Progenitor cell of endocrine pancreas (in vitro differentiated cells): ENCODE measurements around the gene GPR4. TPM values are rescaled to one million over a fixed set of nuclear protein-coding genes. Genes with fewer than 3 reads are reported as not detected.

ENCODE experiments used
- DNase-seq: peaks from one replicate; pipeline ENCODE4 v3.0.0; 2021; ENCODE audit warnings: low spot score; ENCODE audit not compliant: unreplicated experiment
- H3K27ac Mint-ChIP-seq: 2 replicates; pipeline ENCODE4 v1.8.0; 2021; ENCODE audit warnings: mild to moderate bottlenecking, moderate library complexity, mixed read lengths
- H3K27me3 Mint-ChIP-seq: 2 replicates; pipeline ENCODE4 v1.8.0; 2021; ENCODE audit warnings: mixed read lengths
- H3K36me3 Mint-ChIP-seq: 2 replicates; pipeline ENCODE4 v1.8.0; 2022; ENCODE audit warnings: mixed read lengths; ENCODE audit not compliant: insufficient read depth
- H3K4me1 Mint-ChIP-seq: 2 replicates; pipeline ENCODE4 v1.8.0; 2021; ENCODE audit warnings: low read depth, mixed read lengths
- H3K4me3 Mint-ChIP-seq: 2 replicates; pipeline ENCODE4 v1.8.0; 2021; ENCODE audit warnings: low read depth, mild to moderate bottlenecking, moderate library complexity, mixed read lengths
- H3K9me3 Mint-ChIP-seq: 2 replicates; pipeline ENCODE4 v1.8.0; 2021; ENCODE audit warnings: low read depth, mixed read lengths
- total RNA-seq: library from RNA; stranded (reverse); gene quantifications from 2 replicates; pipeline ENCODE4 v1.2.1, GENCODE V29; 2021
- TF ChIP-seq, protein P1 (sequence below): fragments of 200-600 bp; sonication (generic); IDR thresholded peaks from one replicate; pipeline ENCODE4 v1.5.0; 2021; ENCODE audit warnings: antibody characterized with exemption, mild to moderate bottlenecking; ENCODE audit not compliant: unreplicated experiment

The GPR4 gene
- total RNA-seq, 1 donor from 2014 or later, result not detected

DNA sequence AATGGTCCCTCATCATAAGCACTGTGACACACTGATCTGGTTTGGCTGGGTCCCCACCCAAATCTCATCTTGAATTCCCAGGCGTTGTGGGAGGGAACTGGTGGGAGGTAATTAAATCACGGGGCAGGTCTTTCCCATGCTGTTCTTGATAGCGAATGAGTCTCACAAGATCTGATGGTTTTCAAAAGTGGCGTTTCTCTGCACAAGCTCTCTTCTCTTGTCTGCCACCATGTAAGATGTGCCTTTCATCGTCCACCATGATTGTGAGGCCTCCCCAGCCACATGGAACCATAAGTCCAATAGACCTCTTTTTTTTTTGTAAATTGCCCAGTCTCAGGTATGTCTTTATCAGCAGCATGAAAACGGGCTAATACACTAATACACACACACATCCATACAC is 6.9 kb upstream of the GPR4 start:
- H3K9me3 Mint-ChIP-seq, result peaks cover 4% of the 10 kb centered on the region

GRCh38 chr19:45607071-45608029 is 5.3 kb upstream of the GPR4 start:
- TF ChIP-seq, protein P1, sequence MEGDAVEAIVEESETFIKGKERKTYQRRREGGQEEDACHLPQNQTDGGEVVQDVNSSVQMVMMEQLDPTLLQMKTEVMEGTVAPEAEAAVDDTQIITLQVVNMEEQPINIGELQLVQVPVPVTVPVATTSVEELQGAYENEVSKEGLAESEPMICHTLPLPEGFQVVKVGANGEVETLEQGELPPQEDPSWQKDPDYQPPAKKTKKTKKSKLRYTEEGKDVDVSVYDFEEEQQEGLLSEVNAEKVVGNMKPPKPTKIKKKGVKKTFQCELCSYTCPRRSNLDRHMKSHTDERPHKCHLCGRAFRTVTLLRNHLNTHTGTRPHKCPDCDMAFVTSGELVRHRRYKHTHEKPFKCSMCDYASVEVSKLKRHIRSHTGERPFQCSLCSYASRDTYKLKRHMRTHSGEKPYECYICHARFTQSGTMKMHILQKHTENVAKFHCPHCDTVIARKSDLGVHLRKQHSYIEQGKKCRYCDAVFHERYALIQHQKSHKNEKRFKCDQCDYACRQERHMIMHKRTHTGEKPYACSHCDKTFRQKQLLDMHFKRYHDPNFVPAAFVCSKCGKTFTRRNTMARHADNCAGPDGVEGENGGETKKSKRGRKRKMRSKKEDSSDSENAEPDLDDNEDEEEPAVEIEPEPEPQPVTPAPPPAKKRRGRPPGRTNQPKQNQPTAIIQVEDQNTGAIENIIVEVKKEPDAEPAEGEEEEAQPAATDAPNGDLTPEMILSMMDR, result peak; percentile 79
- Mint-ChIP-seq H3K9me3 (peaks cover 4% of the 10 kb centered on the region), H3K4me1 (no peaks in the 10 kb centered on the region), H3K27ac (no peak overlapping the region), H3K36me3 (peaks cover 12% of the 10 kb centered on the region), H3K27me3 (peaks cover 12% of the 10 kb centered on the region), H3K4me3 (peak overlapping the region; percentile 52)
- DNase-seq, result peak; percentile 71

More for the DNA sequence above, 6.9 kb upstream of the GPR4 start:
- H3K27me3 Mint-ChIP-seq, result no peaks in the 10 kb centered on the region
- DNase-seq, result no peak
- H3K27ac Mint-ChIP-seq, result no peak overlapping the region
- TF ChIP-seq, protein P1, result no peak
- no peak overlapping the region for H3K4me3 Mint-ChIP-seq
- peaks cover 15% of the 10 kb centered on the region for H3K36me3 Mint-ChIP-seq
- no peaks in the 10 kb centered on the region for H3K4me1 Mint-ChIP-seq

DNA sequence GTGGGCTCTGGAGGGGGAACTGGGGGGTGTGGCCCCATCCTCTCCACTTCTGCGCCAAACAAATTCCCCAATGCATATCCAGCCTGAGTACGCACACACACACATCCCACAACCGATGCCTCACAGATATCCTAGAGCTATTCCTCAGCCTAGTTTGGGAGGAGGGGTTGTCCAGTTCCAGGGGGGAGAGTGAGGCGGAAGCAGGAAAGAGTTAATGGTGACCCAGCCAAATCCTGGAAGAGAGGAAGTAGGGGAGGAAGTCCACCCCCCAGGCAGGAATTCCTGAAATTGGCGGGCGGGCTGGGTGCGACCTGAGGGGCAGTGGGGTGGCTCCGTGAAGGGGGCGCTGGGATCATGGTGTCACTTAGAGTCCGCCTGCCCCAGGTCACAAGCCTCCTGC is 897 bp downstream of the GPR4 start:
- no peak overlapping the region for H3K27ac Mint-ChIP-seq
- peaks cover 71% of the 10 kb centered on the region for H3K27me3 Mint-ChIP-seq
- H3K4me1 Mint-ChIP-seq, result no peaks in the 10 kb centered on the region
- no peak overlapping the region for H3K4me3 Mint-ChIP-seq
- TF ChIP-seq, protein P1, result no peak
- no peaks in the 10 kb centered on the region for H3K9me3 Mint-ChIP-seq
- no peak for DNase-seq
- no peaks in the 10 kb centered on the region for H3K36me3 Mint-ChIP-seq

GRCh38 chr19:45600340-45600885 is 1.6 kb downstream of the GPR4 start:
- DNase-seq, result no peak
- TF ChIP-seq, protein P1, result no peak
- H3K4me3 Mint-ChIP-seq, result no peak overlapping the region
- H3K9me3 Mint-ChIP-seq, result no peaks in the 10 kb centered on the region
- H3K27me3 Mint-ChIP-seq, result peaks cover 78% of the 10 kb centered on the region
- no peak overlapping the region for H3K27ac Mint-ChIP-seq
- no peaks in the 10 kb centered on the region for H3K4me1 Mint-ChIP-seq
- H3K36me3 Mint-ChIP-seq, result no peaks in the 10 kb centered on the region

DNA sequence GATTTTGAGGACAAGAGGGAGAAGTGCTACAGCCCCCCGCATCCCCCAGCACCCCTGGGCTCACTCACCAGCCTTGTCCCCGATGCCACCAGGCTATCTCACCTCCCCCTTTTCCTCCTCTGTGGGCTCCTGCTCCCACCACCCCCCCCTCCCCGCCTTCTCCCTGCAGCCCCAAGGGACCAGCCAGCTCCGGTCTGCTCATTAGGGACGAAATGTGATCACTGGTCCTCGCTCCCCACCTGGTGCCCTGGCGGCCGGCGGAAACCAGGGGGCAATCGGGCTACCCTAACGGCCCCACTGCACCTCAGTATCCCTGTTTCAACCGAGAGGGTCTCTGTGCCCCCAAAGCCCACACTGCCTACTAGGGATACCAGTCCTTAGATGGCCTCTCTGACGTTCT is 2.7 kb downstream of the GPR4 start:
- Mint-ChIP-seq H3K4me1 (no peaks in the 10 kb centered on the region), H3K4me3 (no peak overlapping the region)
- TF ChIP-seq, protein P1, result no peak

More for the DNA sequence above, 2.7 kb downstream of the GPR4 start:
- H3K27me3 Mint-ChIP-seq, result peaks cover 80% of the 10 kb centered on the region
- H3K9me3 Mint-ChIP-seq, result no peaks in the 10 kb centered on the region
- H3K27ac Mint-ChIP-seq, result no peak overlapping the region
- DNase-seq, result no peak
- H3K36me3 Mint-ChIP-seq, result no peaks in the 10 kb centered on the region
